ENCODE data around the gene RFTN1.

GRCh38 chr3:16318176-16318575 is 195.3 kb downstream of the RFTN1 start:
- TF ChIP-seq SIX5 (IDR thresholded peaks at IDR 0.05; ENCODE audit: low read depth, low read length, severe bottlenecking), result no peak
- no peak for TF ChIP-seq NFIC (IDR thresholded peaks at IDR 0.05; ENCODE audit: low read depth, low read length)
- TF ChIP-seq SP1 (IDR thresholded peaks at IDR 0.05; ENCODE audit: low read depth, low read length), result no peak
- no peak for TF ChIP-seq E4F1 (IDR thresholded peaks at IDR 0.05; ENCODE audit: borderline replicate concordance, partially characterized antibody)
- TF ChIP-seq PBX3 (IDR thresholded peaks at IDR 0.05; ENCODE audit: insufficient replicate concordance, low read depth, low read length), result no peak
- no peak for TF ChIP-seq ZNF274 (IDR thresholded peaks at IDR 0.05; ENCODE audit: insufficient read depth, insufficient read length)
- TF ChIP-seq BHLHE40 (IDR thresholded peaks at IDR 0.05; ENCODE audit: borderline replicate concordance in 1 of 2, low read depth in 2 of 2, low read length in 1 of 2), result no peak
- no peak for TF ChIP-seq FOS (IDR thresholded peaks at IDR 0.05; ENCODE audit: borderline replicate concordance, extremely low read depth, insufficient read length)
- no peak for TF ChIP-seq RCOR1 (conservative IDR thresholded peaks at IDR 0.05; ENCODE audit: low read depth, low read length)
- TF ChIP-seq SIN3A (IDR thresholded peaks at IDR 0.05; ENCODE audit: low read depth, low read length), result no peak
